ENCODE results near the gene GARIN1A.

The GARIN1A gene

DNA sequence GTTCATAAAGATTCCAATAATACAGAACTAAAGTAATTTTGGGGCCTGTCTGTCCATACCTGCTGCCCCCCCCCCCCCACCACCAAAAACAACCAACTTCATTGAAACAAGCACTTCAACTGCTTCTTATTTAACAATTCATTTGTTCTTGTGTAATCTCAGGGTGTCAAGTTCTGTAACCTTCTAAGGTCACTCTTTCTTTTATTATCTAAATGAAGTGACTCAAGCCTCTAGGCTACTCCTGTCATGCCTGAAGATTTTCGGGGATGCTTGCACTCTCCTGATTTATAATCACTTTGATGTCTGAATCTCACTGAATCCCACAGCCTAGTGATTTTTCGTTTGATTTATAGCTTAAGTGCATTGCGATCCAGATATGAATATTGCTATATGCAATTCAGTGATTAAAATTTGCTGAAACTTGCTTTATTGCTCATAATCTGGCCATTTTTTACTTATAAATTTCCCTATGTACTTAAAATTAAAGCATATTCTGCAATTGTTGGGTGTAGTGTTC is 27.2 kb downstream of the GARIN1A start:
- no peak for DNase-seq (ENCODE audit: low spot score)
- Histone ChIP-seq H3K9me3 (ENCODE audit: severe bottlenecking) (no peaks in the 10 kb centered on the region), H3K27ac (ENCODE audit: poor library complexity, severe bottlenecking) (no peak overlapping the region), H3K4me3 (ENCODE audit: severe bottlenecking) (no peak overlapping the region), H3K27me3 (ENCODE audit: insufficient read depth, poor library complexity, severe bottlenecking) (peaks cover 9% of the 10 kb centered on the region), H3K4me1 (ENCODE audit: insufficient read depth, poor library complexity, severe bottlenecking) (no peaks in the 10 kb centered on the region), H3K36me3 (ENCODE audit: low read depth) (no peaks in the 10 kb centered on the region)
- ATAC-seq (ENCODE audit: low read depth), result no peak
- TF ChIP-seq, protein P1, sequence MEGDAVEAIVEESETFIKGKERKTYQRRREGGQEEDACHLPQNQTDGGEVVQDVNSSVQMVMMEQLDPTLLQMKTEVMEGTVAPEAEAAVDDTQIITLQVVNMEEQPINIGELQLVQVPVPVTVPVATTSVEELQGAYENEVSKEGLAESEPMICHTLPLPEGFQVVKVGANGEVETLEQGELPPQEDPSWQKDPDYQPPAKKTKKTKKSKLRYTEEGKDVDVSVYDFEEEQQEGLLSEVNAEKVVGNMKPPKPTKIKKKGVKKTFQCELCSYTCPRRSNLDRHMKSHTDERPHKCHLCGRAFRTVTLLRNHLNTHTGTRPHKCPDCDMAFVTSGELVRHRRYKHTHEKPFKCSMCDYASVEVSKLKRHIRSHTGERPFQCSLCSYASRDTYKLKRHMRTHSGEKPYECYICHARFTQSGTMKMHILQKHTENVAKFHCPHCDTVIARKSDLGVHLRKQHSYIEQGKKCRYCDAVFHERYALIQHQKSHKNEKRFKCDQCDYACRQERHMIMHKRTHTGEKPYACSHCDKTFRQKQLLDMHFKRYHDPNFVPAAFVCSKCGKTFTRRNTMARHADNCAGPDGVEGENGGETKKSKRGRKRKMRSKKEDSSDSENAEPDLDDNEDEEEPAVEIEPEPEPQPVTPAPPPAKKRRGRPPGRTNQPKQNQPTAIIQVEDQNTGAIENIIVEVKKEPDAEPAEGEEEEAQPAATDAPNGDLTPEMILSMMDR (IDR thresholded peaks at IDR 0.05; ENCODE audit: poor library complexity, severe bottlenecking), result no peak

DNA sequence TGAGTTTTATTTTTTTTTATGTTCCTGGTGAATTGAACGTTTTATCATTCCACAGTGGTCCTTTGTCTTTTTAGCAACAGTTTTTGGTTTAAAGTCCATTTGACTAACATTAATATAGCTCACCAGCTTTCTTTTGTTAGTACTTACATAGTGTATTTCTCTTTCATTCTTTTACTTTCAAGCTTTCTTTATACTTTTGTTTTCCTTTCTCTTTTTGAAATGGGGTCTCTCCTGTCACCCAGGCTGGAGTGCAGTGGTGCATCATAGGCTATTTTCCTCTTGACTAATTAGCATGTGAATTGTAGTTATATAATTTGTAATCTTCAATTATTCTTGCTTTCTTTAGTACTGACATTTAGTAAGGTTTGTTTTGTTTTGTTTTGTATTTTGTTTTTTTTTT is 27.8 kb downstream of the GARIN1A start:
- H3K9me3 ChIP-seq (ENCODE audit: severe bottlenecking), result no peaks in the 10 kb centered on the region
- H3K27me3 ChIP-seq (ENCODE audit: insufficient read depth, poor library complexity, severe bottlenecking), result peaks cover 9% of the 10 kb centered on the region
- TF ChIP-seq, protein P1 (IDR thresholded peaks at IDR 0.05; ENCODE audit: poor library complexity, severe bottlenecking), result no peak
- ATAC-seq (ENCODE audit: low read depth), result no peak
- no peak for DNase-seq (ENCODE audit: low spot score)
- H3K36me3 ChIP-seq (ENCODE audit: low read depth), result no peaks in the 10 kb centered on the region
- H3K4me1 ChIP-seq (ENCODE audit: insufficient read depth, poor library complexity, severe bottlenecking), result no peaks in the 10 kb centered on the region
- no peak overlapping the region for H3K27ac ChIP-seq (ENCODE audit: poor library complexity, severe bottlenecking)
- no peak overlapping the region for H3K4me3 ChIP-seq (ENCODE audit: severe bottlenecking)

DNA sequence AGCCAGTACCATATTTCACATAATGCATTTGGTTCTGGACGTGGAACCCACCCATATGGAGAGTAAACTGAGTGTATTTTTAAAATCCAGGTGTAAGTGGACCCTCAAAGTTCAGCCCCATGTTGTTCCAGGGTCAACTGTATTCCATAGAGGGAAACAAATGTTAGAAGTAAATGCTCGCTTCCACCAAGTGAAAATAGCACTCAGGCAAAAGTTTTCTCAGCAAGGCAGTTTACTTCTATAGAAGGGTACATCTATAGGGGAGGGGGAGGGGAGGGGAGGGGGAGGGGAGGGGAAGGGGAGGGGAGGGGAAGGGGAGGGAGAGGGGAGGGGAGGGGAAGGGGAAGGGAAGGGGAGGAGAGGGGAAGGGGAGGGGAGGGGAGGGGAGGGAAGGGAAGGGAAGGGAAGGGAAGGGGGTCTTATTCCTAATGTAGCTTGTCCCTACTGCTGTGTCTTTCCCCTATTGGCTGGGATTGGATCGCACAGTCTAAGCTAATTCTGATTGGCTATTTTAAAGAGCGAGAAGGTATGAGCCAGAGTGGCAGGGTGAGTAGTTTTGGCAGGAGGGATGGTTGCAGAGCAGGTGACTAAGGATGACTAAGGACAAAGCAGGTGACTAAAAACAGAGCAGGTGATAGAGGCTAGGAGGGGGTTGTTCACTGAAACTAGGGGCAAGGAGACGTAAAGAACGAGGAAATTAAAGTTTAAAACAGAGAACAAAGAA is 29.1 kb downstream of the GARIN1A start:
- no peak overlapping the region for H3K4me3 ChIP-seq (ENCODE audit: severe bottlenecking)
- peak; percentile 22; the same call in 1 of the 3 replicates for ATAC-seq (ENCODE audit: low read depth)

DNA sequence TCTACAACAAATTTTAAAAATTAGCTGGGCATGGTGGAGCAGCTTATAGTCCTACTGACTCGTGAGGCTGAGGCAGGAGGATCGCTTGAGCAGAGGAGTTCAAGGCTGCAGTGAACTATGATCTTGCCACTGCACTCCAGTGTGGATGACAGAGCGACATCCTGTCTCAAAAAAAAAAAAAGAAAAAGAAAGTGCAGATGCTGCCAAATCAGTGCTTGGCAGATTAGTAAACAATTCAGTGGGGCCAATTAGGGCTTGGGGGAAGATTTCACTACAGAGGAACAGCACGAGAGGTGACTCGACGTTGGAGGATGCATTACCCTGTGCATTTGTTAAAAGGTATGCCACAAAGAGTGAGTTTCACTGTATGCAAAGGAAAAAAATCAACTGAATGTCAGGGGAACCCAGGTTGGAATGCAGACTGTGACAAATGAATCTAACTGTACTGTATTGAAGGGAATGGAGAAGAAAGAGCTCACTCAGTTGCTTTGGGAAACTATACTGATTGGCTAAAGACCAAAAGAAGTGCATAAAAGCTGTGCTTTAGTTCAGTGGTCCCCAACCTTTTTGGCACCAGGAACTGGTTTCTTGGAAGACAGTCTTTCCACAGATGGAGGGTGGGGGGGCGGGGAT is 31.6 kb downstream of the GARIN1A start:
- no peak overlapping the region for H3K27ac ChIP-seq (ENCODE audit: poor library complexity, severe bottlenecking)
- H3K9me3 ChIP-seq (ENCODE audit: severe bottlenecking), result no peaks in the 10 kb centered on the region
- H3K36me3 ChIP-seq (ENCODE audit: low read depth), result no peaks in the 10 kb centered on the region
- ATAC-seq (ENCODE audit: low read depth), result no peak
- H3K4me1 ChIP-seq (ENCODE audit: insufficient read depth, poor library complexity, severe bottlenecking), result no peaks in the 10 kb centered on the region
- no peak overlapping the region for H3K4me3 ChIP-seq (ENCODE audit: severe bottlenecking)
- TF ChIP-seq, protein P1 (IDR thresholded peaks at IDR 0.05; ENCODE audit: poor library complexity, severe bottlenecking), result no peak
- H3K27me3 ChIP-seq (ENCODE audit: insufficient read depth, poor library complexity, severe bottlenecking), result no peaks in the 10 kb centered on the region
- no peak for DNase-seq (ENCODE audit: low spot score)

More for the DNA sequence above, 29.1 kb downstream of the GARIN1A start:
- Histone ChIP-seq H3K27ac (ENCODE audit: poor library complexity, severe bottlenecking) (no peak overlapping the region), H3K36me3 (ENCODE audit: low read depth) (no peaks in the 10 kb centered on the region), H3K4me1 (ENCODE audit: insufficient read depth, poor library complexity, severe bottlenecking) (no peaks in the 10 kb centered on the region), H3K9me3 (ENCODE audit: severe bottlenecking) (no peaks in the 10 kb centered on the region), H3K27me3 (ENCODE audit: insufficient read depth, poor library complexity, severe bottlenecking) (peaks cover 9% of the 10 kb centered on the region)
- DNase-seq (ENCODE audit: low spot score), result no peak
- TF ChIP-seq, protein P1 (IDR thresholded peaks at IDR 0.05; ENCODE audit: poor library complexity, severe bottlenecking), result no peak

All from RWPE2 (cell line).